HG03457 (cell line): Measurements from ENCODE around the gene SORCS3.

Source experiments
- ATAC-seq: cut with Tn5 transposase; IDR thresholded peaks from one replicate; pipeline ENCODE4 v1.9.1; 2021; ENCODE audit warnings: moderate number of reproducible peaks; ENCODE audit not compliant: unreplicated experiment

SORCS3 gene

GRCh38 chr10:104643303-104643663, 2.2 kb downstream of the SORCS3 start:
- ATAC-seq, result no peak

- ATAC-seq, result no peak
Observed at GRCh38 chr10:104646146-104646545, 5.1 kb downstream of the SORCS3 start.

GRCh38 chr10:104648421-104648820, 7.3 kb downstream of the SORCS3 start:
- ATAC-seq, result no peak

GRCh38 chr10:104650072-104650471, 9.0 kb downstream of the SORCS3 start:
- no peak for ATAC-seq

- ATAC-seq, result no peak
Observed at GRCh38 chr10:104650635-104651331, 9.7 kb downstream of the SORCS3 start.

- ATAC-seq, result no peak
Observed at GRCh38 chr10:104657036-104657435, 15.9 kb downstream of the SORCS3 start.

GRCh38 chr10:104657457-104657856, 16.4 kb downstream of the SORCS3 start:
- ATAC-seq, result no peak

GRCh38 chr10:104658067-104658466, 17.0 kb downstream of the SORCS3 start:
- no peak for ATAC-seq

GRCh38 chr10:104659809-104660208, 18.7 kb downstream of the SORCS3 start:
- no peak for ATAC-seq

- no peak for ATAC-seq
Observed at GRCh38 chr10:104663076-104663475, 22.0 kb downstream of the SORCS3 start.

- ATAC-seq, result no peak
Observed at GRCh38 chr10:104663563-104663962, 22.5 kb downstream of the SORCS3 start.

GRCh38 chr10:104664205-104664604, 23.1 kb downstream of the SORCS3 start:
- no peak for ATAC-seq

- ATAC-seq, result no peak
Observed at GRCh38 chr10:104665174-104665573, 24.1 kb downstream of the SORCS3 start.

GRCh38 chr10:104666106-104666505, 25.0 kb downstream of the SORCS3 start:
- ATAC-seq, result no peak

GRCh38 chr10:104676874-104677273, 35.8 kb downstream of the SORCS3 start:
- no peak for ATAC-seq

- no peak for ATAC-seq
Observed at GRCh38 chr10:104678658-104679057, 37.6 kb downstream of the SORCS3 start.

GRCh38 chr10:104680467-104681401, 39.6 kb downstream of the SORCS3 start:
- ATAC-seq, result no peak

- no peak for ATAC-seq
Observed at GRCh38 chr10:104681485-104681884, 40.4 kb downstream of the SORCS3 start.

- ATAC-seq, result no peak
Observed at GRCh38 chr10:104683567-104683966, 42.5 kb downstream of the SORCS3 start.

GRCh38 chr10:104686829-104687228, 45.7 kb downstream of the SORCS3 start:
- no peak for ATAC-seq

GRCh38 chr10:104688251-104689042, 47.4 kb downstream of the SORCS3 start:
- ATAC-seq, result no peak
